GM19372 (cell line): Measurements from ENCODE around the gene CTBP1.
A peak's percentile ranks its signal among the peaks of the same experiment; 100 is the strongest.

Experiments used
- ATAC-seq: cut with Tn5 transposase; IDR thresholded peaks from one replicate; pipeline ENCODE4 v1.9.1; 2021; ENCODE audit warnings: mild to moderate bottlenecking, low read depth, moderate library complexity; ENCODE audit not compliant: unreplicated experiment

CTBP1 gene

DNA sequence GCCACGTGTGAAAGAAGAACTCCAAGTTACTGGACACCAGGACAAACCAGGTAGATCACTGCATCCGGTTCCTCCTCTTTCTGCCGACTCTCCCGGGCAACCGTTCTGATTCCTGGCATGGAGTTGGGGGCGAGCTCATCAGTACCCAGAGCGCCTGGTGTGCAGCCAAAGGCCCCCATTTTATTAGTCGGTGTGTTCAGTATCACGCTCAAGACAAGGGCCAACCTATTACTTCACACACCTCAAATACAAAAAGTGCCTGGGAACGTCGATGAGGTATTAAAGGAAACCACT, 2.8 kb upstream of the CTBP1 start:
- ATAC-seq = no peak

DNA sequence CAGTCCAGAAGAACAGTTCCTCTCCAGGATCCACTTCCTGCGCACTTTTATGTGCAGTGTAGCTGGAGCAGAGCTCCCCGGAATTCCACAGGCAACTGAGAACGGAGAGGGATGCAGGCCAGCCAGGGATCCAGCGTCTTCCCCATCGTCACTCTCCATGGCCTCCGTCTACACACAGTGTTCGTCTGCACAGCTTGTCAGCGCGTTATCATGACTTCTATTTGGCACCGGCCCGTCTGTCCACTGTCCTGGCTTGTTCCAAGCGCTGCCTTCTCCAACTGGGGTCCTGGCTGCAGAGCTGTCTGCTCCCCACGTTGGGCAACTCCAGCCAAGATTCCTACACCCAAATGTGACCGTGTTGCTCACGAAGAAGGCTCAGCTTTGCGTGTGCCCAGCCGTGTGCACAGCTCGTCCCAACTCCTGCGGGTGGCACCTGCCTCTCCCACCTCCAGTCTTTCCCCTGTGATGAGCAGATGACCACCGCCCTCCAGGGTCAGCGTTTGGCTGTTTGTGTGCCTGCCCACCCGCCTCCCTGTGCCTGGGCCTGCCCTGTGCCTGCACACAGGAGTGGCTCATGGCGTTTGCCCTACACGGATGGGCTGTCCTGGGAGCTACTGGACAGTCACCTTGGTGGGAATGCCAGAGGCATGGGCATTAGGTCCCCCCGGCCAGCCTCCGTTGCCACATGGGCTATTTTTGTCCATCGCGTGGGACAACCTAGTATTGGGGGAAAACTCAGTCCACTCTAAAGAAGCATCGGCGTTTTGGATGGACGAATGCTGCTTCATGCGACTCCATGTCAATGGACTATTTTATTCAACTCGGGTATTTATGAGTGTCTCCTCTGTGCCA, 2.2 kb upstream of the CTBP1 start:
- ATAC-seq = no peak

DNA sequence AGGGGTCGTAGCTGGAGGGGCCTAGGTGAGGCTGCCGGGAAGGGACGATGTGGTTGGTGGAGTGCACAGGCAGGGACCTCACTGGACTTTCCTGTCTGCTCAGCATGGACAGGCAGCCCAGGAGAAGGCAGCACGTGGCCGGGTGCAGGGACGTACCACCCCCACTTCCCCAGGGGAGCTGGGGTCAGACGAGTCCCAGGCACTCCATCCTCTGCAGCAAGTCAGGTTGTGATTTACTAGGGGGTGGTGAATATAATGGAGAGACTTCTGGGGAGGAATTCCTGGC, 1.5 kb upstream of the CTBP1 start:
- no peak for ATAC-seq

DNA sequence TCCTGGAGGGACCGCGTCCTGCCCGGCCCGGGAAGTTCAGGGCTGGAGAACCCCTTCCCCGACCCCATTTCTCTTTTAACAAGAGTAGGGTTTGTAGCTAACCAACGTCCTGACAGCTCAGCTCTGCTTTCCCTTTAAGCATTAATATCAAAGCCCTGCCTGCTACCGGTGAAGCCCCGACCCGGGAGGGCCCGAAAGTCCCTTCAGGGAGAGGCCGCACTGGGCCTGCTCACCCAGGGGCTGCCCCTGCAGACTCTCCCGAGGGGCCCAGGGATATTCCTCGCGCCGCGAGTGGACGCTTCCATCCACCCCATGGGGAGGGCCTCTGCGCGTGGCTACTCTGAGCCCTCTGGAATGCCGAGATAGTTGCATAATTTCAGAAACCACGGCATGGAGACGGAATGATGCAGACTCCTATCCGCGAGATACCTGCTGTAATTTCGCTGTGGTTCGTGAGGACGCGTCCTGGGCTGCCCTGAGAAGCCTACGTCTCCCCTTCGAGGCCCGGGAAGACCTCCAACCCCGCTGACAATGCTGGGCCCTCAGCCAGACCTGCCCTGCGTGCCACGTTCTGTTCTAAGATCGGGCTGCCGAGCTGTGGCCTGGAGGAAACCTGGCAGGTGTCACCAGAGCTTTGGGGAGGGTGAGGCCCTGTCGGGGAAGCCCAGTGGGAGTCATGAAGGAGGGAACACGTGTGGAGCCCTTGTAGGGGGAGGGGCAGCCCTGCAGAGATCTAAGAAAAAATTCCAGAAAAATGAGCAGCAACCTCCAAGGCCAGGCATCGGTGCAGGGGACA, 999 bp upstream of the CTBP1 start:
- peak; percentile 1 for ATAC-seq

DNA sequence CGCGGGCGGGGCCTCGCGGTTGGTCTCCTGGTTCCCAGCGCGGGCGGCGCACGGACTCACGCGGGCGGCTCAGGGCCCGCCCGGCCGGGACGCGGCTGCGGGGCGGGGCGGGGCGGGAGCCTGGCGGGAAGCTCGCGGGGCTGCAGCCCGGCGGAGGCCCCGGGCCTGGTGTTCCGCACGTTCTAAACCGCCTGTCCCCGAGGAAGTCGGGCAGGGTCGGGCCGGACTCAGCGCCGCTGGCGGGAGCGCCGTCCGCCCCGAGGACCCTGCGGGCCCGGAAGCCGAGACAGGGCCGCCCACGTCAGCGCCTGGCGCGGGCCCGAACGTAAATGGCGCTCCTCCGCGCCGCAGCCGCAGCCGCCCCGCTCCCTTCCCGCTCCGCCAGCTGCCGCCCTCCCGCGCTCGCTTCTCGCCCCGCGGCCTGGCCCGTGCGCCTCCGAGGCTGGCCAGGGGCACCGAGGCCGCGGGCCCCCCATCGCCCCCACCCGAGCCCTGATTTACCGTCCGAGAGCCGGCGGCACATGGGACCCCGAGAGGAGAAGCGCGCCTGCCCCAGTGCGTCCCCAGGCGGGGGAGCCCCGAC, 309 bp upstream of the CTBP1 start:
- peak; percentile 51 for ATAC-seq

DNA sequence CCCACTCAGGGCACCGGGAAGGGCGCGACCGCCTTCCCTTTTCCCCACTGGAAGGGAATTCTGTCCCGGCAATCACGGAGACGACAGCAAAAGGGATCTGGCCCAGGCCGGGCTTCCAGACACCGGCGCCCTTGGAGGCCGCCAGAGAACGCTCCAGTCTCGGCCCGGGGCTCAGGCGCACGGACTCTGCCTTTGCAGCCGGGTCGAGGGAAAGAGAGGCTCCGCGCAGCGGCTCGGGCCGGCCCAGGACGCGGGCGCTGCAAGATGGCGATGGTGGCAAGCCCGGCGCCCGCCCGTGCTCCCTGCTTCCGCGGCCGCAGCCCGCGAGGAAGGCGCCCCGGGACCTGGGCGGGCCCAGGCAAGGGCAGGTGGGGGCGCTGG, 1.1 kb downstream of the CTBP1 start:
- ATAC-seq = no peak

DNA sequence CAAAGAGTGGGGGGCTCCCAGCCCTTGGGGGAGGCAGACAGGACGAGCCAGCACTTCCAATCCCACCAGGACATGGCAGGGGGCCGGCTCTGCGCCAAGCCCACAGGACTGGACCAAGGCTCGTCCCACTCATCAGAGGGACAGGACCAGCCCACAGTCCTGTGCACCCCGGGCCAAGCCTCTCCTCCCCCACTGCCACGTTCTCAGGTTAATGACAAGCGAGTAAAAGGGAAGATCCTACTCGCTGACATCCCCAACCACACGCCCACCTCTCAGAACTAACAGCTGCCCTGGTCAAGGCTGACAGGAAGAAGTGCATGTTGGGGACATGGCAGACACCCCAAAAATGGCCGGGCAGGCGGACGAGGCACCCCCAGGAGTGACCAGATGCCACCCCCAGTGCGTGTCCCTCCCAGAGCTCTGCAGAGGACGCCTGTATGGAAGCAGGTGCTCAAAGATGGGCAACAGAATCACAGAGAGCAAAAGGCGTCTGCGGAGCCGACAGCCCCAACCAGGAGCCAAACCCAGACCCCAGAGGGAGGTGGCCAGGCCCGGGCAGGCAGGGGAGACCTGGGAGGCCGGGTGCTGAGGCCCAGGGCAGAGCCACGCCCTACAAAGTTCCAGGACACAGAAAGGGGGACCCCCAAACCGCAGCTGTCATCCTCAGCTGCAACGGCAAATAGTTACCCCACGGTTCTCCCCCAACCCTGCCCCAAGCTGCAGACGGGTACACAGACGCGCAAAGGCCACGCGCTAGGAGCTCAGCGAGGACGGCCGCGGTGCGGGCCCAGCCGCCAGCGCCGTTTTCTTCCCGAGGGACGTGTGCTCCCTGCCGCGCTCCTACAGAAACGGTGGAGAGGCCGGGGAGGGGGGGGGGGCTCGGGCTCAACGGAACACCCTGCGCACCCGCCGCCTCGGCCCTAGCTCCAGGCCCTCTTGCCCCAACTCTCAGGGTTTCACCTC, 1.7 kb downstream of the CTBP1 start:
- ATAC-seq = no peak

DNA sequence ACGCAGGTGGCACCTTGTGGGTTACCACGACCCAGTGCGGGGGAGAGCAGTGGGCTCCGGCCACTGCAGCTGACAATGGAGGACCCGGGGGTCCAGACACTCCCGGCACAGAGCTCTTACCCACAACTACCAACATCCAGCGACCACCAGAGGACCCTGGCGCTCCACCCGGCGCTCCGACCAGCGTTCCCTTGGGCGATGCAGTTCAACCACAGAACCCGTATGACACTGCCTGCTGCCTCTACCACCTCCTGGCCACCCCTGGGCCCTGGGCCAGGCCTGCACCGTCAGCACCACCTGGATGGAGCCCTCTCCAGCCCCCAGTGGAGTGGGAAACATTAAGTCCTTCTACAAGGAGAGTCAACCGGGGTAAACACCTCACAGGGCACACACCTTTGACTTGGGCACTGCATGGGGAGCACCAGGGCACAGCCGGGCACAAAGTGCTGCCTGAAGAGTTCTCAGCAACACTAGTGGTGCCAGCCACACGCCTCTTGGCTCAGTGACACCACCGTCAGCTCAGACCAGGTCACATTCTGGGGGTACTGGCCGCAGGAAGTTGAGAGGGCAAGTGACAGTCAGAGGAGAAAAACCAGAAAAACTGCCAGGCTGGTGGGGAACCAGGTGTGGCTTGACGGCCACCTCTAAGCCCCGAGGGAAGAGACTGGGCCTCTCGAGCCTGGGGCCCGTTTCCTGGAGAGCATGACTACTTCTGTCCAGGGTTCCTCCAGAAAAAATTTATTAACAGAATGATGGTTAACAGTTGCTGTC, 2.6 kb downstream of the CTBP1 start:
- ATAC-seq = no peak

DNA sequence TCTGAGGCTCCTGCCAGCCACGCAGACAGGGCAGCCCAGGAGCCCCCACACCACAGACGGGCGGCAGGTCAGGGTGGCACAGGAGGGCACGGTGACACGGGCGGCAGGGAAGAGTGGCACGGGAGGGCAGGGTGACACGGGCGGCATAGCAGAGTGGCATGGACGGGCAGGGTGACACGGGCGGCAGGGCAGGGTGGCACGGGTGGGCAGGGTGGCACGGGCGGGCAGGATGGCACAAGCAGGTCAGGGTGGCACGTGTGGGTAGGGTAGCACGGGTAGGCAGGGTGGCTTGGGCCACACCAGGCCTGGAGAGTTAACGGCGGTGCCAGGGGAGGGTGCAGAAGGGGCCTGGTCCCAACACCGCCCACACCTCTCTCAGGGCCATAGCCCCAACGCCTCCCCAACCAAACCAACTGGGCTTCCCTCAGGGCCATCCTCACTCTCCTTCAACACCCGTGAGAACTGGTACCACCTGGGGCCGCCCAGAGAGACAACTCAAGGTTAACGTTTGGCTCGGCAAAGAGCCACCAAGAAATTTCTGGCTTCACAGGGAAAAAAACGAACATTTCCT, 3.4 kb downstream of the CTBP1 start:
- no peak for ATAC-seq

DNA sequence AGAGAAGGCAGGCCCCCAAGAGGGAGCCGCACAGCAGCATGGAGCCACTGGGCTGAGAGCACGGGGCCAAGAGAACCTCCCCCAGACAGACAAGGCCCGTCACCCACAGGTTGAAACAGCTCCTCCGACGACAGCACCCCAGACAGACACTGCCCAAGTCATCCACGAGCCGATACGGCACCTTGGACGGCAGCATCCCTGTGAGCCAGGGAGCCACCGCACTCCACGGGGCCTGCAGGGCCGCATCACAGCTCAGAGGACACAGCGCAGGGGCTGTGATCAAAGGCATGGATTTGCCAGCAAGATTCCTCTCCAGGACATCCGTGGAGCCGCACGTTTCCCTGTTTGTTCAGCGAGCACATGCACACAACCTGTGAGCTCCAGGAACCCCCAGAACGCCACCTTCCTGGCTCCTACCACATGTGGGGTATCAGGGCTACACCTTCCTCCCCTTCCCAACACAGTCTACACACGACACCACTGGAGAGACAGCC, 3.9 kb downstream of the CTBP1 start:
- ATAC-seq = no peak

DNA sequence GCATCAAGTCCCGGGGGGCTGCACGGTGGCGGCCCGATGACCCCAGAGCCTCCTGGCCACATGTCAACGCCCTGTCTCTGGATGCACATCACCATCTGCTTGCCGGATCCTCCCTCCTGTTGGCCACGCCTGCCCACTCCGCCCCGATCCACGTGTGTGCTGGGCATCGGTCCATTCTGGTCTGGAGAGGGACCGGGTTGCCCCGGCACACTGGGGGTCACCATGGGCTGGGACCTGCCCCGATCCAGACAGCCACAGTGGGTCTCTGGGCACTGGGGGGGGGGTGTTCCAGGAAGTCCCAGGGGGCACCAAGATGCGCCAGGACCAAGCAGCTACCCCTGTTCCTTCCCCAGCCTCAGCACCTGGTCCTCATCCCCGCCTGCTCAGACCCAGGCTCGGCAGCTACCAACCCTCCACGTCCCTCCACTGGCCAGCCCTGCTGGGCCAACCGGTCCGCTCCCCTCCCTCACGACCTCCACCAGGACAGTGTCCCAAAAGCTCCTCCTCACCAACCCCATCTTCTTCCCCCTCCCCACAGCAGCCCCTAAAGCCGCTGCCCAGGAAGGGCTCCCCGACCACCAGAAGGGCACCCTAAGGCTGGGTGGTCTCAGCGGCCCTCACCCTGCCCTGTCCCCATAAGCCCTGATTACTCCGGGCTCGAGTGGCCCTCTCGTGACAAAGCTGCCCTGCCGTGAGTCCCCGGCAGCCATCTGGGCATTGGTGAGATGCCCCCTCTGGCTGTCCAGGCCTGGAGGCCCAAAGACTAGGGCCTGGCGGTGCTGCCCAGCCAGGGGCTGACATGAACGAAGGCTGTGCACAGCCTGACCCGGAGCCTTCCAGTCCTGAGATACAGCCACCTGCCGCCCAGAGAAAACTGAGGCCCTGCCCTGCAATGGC, 4.6 kb downstream of the CTBP1 start:
- ATAC-seq = no peak

DNA sequence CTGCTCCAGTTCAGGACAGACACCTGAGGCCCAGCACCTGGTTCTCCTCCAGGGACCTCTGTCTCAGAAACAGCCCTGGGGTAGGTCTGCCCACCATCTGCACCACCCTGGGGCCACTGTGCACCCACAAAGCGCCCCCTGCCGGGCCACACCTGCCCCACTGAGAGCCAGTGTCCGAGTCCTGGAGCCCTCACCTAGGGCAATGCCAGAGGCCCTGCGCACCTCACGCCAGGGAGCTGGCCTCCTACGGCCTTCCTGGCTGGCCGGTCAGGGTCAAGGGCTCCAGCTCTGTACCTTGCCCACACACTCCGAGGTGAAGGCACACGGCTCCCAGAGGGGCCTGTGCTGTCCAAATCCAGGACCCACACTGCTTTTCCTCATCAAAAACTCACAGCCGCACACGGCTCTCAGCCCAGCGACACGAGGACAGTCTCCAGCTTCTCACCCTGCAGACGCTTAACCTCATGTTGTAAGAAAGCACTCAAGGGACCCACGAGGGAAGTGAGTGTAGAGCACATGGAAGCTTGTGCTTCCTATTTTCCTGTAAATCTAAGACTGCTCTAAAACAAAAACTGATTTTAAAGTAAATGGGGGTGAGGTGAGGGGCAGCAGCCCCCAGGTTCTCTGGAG, 5.4 kb downstream of the CTBP1 start:
- ATAC-seq = no peak

DNA sequence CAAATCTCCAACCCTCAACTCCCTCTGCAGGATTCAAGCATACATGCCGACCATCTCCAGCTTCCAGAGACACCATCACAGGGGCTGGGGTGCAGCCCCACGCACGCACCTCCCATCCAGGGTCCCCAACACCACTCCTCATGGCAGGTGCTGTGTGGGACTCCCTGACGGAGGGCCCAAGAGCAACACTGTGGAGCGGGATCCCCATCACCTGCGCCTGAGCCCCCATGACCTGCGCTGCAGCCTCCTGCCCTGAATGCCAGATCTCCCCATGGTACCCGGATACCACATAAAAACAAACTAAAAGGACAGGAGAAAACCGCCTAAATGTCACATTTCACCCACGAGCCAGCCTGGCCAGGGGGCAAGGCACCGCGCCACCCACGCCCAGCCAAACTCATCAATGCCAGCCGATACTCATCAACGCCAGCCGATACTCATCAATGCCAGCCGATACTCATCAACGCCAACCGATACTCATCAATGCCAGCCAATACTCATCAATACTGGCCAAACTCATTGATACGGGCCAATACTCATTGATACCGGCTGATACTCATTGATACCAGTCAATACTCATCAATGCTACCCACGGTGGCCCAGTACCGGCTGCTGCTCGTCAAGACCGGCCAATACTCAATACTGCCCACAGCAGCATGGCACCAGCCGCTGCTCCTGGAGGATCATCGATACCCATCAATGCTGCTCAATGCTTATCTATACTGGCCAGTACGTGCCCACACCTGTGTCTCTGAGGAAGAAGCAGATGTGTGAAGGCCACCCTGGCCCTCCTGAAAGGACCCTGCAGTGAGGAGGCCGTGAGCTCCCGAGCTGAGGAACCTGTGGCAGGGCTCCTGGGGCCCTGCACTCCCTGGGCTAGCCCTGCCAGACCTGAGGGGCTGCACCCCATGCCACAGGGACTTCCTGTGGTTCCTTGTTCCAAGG, 6.2 kb downstream of the CTBP1 start:
- no peak for ATAC-seq

DNA sequence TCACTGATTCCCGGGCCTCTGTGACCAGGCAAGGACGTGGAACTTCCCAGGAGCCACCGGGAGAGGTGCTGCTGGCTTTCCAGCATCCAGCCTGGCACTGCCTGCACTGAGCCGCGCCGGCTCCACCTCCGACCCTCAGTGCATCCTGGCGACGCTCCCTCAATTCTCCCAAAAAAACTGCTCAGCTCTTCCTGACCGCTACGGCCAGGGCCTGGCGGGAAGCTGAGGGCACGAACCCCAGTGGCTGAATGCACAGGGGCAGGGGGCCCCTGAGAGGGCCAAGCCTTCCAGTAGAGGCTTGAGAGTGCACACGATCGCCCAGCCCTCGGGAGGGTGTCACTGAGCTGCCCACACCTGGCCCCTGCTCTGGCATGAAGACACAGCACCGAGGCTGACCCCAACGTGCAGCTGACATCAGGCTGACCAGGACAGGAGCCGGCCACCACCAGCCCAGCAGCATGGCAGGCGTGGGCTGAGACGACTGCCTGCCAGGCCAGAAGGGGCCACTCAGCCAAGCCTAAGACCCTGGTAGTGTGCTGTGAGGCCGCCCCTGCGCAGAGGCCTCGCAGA, 6.9 kb downstream of the CTBP1 start:
- no peak for ATAC-seq

DNA sequence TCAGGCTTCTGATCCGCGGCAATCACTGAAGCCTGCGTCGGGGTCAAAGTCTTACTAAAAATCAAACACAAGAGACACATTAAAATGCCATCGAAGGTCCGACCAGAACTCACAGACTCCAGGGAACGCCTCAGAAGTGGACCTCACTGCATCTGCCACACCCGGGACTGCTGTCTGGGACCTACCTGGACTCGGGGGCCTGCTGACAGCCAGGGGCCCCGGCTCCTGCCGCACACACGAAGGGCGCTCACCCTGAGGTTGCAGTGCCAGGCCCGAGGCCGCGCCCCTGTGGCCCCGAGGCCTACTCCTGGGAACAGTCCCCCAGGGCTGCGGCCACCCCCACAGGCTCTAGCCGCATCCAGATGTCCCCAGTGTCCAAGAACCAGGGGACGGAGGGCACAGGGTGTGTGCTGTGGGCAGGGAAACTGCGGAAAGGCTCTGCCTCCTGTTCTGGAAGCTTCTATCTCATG, 7.4 kb downstream of the CTBP1 start:
- no peak for ATAC-seq

DNA sequence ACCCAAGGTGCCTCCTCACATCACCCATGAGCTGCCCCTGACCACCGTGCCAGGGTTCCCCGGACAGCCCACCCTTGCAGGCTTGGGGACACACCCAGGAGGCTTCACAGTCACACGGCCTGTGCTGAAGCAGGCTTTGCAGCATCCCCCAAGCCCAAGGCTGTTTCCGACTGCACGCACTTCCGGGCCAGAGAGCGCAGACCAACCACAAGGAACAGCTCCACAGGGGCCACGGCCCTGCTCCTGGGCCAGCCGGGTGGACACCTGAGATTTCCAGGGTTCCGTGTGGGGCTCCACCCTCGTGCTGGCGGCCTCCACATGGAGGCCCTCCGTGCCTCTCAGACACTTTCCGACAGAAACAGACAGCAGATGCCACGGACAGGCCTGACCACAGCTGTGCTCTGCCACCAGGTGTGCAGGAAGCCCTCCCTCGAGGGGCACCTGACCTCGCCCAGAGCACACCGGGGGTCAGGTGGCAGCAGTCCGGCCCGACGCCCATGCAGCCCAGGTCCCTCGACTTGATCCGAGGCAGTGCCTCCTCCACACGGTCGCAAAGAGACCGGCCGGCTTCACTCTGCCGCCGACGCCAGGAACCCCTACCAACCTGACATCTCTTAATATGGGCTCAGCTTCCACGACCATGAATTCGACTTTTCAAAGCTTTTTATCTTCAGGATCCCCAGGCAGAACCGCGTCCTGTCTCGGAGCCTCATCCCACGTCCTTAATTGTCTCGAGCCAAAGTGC, 8.0 kb downstream of the CTBP1 start:
- no peak for ATAC-seq
